GM18868 (cell line): ENCODE measurements around the gene PLAC9.
A peak's percentile ranks its signal among the peaks of the same experiment; 100 is the strongest.
"Not testable (repeated sequence)": the region's sequence is repeated elsewhere in the genome, so short reads cannot be mapped to it uniquely, and the experiment has no call there.

ENCODE experiments used
- ATAC-seq: cut with Tn5 transposase; IDR thresholded peaks from one replicate; pipeline ENCODE4 v1.9.1; 2021; ENCODE audit warnings: mild to moderate bottlenecking, moderate library complexity; ENCODE audit not compliant: unreplicated experiment

Gene PLAC9

GRCh38 chr10:80137920-80138319 lies 5.4 kb downstream of the PLAC9 start:
- ATAC-seq = no peak

- ATAC-seq = no peak
These were observed 6.7 kb downstream of the PLAC9 start for GRCh38 chr10:80139265-80139664.

- no peak for ATAC-seq
These were observed 7.7 kb downstream of the PLAC9 start for GRCh38 chr10:80140251-80140650.

DNA sequence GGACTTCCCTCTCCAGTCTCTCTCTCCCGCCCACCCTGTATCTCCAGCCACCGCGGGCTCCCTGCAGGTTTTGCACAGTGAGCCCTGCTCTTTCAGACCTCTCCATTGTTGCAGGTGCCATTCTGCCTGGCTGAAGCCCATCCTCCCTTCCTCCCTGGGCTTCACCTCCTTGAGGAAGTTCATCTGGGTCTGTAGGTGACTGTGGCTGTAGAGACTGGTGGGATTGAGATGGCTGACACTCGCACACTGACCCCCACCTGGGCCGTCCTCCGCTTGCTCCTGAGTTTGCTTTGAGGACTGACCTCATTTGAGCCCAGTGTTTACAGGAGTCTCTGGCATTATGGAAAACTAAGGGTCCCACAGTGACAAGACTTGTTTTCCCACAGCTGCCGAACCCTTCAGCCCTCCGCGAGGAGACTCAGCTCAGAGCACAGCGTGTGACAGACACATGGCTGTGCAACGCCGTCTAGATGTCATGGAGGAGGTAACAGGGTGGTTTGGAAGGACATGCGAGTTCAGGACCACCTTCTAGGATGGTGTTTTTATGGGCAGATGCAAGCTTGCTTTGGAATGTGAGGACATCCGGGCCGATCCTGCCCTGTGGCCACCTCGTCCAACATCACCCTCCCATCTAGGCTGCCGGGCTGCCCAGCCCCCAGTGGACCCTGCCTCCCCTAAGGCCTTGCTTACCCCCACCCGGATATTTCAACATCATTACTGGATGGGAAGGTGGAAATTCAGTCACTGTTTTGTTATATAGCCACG lies 9.3 kb downstream of the PLAC9 start:
- no peak for ATAC-seq

- ATAC-seq = peak; percentile 50
These were observed 11.7 kb downstream of the PLAC9 start for GRCh38 chr10:80144067-80144695.

DNA sequence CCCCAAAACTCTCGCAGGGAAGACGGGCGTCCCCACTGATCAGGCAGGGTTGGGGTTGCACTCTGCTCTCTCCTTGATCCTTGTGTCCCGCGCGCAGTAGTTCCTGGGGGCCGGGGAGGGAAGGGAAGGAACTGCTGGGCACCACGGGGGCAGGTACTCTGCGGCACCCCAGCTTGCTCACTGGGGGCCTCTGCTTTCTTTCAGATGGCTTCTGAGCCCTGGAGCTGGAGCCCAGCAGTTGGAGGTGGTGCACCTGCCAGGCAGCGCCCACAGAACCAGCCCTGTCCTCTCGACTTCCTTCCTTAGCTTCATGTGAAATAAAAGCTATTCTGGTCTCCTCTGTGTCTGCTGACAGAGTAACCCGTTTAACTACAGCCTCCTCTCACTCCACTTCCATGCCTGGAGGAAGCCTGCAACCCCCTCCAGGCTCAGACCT lies 12.2 kb downstream of the PLAC9 start:
- peak; percentile 32 for ATAC-seq

GRCh38 chr10:80145406-80146308 lies 13.1 kb downstream of the PLAC9 start:
- not testable (repeated sequence) for ATAC-seq

GRCh38 chr10:80146918-80147317 lies 14.4 kb downstream of the PLAC9 start:
- no peak for ATAC-seq

DNA sequence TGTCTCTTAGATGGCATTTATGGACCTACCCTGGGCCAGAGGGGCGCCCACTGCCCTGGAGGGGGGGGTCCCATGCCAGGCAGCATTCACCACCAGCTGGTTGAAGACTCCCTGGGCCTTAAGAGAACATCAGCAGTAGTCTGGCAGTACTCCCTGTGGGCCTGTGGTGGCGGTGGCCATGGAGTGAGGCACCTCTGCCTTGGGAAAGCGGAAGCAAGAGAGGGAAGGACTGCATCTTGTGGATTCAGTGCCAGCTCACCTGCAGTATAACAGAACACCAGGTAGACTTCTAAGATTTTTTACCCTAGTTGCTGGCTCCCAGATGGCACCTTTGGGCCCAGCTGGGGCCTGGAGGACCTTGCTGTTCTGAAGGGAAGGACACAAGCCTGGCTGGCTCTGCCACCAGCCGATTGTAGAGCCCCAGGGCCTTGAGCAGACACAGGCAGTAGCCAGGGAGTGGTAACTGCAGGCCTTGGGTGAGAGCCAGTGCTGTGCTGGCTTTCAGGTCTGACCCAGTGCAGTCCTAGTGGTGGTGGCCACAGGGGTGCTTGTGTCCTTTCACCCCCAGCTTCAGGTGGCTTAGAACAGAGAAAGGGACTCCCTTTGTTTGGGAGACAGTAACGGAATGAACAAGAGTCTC lies 15.8 kb downstream of the PLAC9 start:
- no peak for ATAC-seq

DNA sequence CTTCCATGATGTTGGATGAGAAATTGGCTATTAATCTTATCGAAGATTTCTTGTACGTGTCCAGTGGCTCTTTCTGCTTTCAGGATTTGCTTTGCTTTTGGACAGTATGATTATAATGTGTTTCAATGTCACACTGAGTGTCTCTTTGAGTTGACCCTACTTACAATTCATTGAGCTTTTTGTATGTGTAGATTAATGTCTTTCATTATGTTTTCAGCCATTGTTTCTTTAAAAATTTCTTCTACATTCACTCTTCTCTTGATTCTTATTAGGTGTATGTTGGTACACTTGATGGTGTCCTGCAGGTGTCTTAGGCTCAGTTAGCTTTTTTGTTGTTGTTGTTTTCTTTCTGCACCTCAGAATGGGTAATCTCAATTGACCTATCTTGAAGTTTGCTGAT lies 16.6 kb downstream of the PLAC9 start:
- no peak for ATAC-seq

DNA sequence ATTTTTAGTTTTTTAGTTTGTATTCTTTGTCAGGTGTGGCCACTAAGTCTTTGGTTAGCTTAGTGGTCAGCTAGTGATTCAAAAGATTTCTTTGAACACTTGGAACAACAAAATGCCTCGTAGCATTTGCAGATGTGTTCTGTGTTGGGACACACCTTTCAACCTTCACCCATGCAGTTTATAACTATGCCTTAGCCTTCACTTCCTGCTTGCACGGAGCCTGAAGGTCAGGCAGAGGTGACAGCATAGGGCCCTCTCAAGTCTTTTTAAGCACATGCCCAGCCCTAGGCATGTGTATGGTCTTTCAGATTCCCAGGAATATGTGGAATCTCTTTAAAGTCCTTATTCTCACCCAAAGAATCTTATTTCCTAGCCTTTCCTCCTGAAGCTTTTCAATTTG lies 17.6 kb downstream of the PLAC9 start:
- ATAC-seq = no peak

- no peak for ATAC-seq
These were observed 20.3 kb downstream of the PLAC9 start for GRCh38 chr10:80152820-80153219.

DNA sequence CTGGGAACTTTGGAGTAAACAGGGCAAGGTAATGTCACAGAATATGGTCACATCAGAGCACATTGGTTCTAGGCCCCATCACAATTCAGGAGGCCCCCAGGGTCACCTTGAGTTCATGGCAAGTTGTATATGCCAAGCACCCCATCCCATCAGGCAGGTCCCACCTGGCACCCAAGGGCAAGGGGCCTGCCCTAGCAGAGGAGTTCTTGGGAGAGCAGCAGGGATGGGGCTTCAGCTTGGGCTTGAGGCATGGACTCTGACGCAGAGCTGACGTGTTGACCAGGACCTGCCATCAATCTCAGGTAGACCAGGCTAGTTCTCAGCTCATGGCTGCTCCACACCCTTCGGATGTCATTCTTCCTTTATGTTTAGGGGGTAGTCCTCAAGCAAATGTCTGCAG lies 20.9 kb downstream of the PLAC9 start:
- no peak for ATAC-seq

- ATAC-seq = no peak
These were observed 22.1 kb downstream of the PLAC9 start for GRCh38 chr10:80154626-80154977.

- ATAC-seq = no peak
These were observed 22.6 kb downstream of the PLAC9 start for GRCh38 chr10:80154978-80155695.

DNA sequence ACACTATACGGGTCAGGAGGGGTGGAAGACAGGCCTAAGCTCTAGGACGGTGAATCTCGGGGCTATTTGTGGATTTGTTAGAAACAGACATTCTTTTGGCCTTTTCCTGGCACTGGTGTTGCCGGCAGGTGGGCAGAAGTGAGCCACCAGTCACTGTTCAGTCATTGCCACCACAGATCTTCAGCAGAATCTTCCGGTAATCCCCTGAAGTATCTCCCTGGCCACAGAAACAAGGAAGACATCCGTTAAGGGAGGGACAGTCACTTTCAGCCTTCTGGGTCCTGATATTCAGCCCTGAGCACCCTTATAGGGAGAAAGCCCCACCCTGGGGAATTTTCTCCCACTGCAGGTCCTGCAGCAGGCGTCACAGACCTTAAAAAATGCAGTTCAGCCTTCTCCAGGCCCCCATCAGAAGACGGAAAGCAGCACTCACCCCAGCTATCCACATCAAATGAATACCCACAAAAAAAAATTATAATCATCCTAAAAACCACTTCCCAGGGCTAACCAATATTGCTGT lies 23.2 kb downstream of the PLAC9 start:
- ATAC-seq = no peak

- ATAC-seq = no peak
These were observed 23.7 kb downstream of the PLAC9 start for GRCh38 chr10:80156216-80156615.

- no peak for ATAC-seq
These were observed 25.0 kb downstream of the PLAC9 start for GRCh38 chr10:80157561-80157960.

DNA sequence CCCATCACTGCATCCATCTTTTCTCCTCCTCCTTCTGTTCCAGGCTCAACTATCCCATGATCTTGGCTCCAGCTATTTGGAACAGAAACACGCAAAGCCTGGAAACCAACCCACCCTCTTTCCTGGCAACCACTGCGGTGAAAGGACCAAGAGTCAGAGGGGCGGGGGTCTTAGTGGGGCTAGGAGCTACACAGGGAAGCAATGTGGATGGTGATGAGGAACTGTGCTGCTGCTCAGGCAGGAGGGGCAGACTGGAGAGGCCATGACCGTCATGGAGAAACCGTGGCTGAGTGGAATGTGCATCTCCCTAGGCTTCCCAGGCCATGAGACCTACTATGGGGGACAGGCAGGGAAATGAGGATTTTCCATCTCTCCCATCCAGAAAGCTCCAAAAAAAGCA lies 25.6 kb downstream of the PLAC9 start:
- no peak for ATAC-seq

GRCh38 chr10:80158598-80159127 lies 26.1 kb downstream of the PLAC9 start:
- no peak for ATAC-seq
